ENCODE results near the gene SPON1.
"Not testable (repeated sequence)": the region's sequence is repeated elsewhere in the genome, so short reads cannot be mapped to it uniquely, and the experiment has no call there.

The SPON1 gene

DNA sequence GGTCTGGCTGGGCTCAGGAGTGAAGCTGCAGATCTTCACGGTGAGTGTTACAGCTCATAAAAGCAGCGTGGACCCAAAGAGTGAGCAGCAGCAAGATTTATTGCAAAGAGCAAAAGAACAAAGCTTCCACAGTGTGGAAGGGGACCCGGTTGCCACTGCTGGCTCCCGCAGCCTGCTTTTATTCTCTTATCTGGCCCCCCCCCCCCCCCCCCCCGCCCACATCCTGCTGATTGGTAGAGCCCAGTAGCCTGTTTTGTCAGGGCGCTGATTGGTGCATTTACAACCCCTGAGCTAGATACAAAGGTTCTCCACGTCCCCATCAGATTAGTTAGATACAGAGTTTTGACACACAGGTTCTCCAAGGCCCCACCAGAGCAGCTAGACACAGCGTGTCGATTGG is 128.1 kb downstream of the SPON1 start:
- DNase-seq, result not testable (repeated sequence)

DNA sequence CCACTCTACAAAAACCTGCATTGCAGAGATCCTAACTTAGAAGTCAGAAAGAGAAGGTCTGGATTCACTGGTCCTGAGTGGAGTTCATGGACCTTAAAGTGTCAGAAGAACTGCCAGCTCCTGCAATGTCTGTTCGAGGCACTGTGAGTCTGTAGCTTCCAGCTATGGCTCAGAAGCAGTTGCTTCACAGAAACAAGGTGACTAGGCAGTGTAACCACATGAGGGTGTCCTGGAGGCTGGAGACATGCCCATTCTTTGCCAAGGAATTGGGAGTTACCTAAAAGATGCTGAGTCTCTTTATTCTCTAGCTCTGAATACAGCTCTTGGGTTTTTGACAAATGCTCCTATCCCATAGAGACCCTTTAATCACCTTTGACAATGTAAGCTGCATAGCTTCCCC is 130.5 kb downstream of the SPON1 start:
- DNase-seq, result no peak

DNA sequence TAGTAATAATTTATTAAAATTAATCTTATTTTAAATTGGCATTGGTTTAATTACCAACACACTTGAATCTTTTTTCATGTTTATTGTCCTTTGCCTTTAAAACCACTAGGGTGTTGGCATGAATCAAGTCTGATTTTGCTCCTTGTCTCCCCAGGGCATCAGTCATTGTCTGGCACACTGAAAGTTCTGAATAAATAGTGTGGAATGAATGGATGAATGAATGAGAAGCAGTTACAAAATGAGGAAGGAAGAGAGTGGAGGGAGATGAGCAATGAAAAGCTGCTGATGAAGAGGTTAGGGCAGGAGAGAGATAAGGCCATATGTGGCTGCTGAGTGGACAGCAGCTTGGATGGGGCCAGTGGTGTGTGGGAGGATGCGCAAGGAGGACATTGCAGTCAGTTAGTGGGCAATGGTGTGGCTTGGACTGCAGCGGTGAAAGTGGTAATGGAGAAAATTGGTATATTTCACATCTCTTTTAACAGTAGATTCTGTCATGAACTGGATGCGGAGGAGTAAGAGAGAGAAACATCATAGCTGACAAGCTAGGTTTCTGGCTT is 132.0 kb downstream of the SPON1 start:
- no peak for DNase-seq

DNA sequence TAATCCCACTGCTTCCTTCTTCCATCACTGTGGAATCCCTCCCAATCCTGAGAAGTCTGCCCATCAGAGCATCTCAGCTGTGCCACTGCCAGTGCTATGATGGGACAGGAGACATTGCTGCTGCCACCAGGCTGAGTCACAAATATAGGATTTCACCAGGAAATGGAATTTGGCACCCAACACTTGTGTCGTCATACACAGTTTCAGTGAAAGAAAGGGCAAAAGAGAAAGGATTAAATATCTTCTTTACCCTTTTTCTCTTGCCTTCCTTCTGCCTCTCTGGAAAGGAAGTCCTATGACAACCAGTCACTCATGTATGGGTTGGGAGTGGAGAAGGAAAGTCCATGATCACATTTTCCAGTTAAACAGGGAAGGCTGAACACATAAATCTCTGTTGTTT is 133.4 kb downstream of the SPON1 start:
- no peak for DNase-seq

DNA sequence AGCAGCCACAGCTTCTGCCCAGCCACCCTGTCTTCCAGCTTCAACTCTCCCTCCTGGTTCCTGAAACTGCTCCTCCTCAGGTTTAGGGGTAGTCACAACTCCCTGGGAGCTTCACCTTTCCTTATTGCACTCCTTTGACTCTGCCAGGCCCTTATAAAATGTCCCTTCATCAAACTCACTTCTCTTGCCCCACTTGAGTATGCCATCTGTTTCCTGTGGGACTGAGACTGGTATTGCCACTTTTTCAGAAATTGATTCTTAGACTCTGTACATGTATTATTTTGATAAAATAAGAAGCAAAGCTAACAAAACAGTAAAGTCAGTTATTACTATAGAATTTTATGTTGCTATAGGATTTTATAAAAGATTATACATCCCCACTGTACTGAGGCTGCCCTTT is 134.1 kb downstream of the SPON1 start:
- no peak for DNase-seq

DNA sequence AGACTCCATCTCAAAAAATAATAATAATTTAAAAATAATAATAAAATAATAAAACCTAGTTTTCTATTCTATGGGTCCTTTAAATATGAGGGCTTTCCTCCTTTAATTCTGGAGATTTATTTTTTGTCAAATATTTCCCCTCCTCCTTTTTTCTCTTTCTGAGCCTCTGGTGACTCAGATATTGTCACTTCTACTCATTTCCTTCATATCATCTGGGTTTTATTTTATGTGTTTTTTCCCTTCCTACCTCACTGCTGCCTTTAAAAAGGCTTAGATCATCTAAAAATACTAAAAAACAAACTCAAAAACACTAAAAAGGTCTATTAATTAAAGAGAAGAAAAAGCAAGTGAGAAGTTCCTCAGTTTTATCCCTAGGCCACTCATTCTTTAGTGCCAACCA is 138.9 kb downstream of the SPON1 start:
- no peak for DNase-seq

DNA sequence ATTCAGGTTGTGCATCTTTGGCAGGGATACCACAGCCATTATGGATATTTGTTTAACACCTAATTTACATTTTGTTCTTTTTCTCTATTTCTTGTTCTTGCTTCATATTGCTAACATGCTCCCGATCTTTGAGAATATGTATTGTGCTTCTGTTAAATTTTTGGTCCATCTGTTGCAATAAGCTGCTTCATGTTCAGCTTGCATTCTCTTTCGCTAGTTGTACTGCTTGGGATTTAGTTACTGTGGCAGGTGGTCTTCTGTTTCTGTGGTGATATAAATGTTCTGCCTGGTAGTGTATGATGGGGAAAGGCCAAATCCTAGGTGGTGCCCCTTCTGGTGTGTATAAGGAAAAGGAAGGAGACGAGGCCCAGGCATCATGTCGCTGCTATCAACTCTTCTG is 140.2 kb downstream of the SPON1 start:
- DNase-seq, result no peak

DNA sequence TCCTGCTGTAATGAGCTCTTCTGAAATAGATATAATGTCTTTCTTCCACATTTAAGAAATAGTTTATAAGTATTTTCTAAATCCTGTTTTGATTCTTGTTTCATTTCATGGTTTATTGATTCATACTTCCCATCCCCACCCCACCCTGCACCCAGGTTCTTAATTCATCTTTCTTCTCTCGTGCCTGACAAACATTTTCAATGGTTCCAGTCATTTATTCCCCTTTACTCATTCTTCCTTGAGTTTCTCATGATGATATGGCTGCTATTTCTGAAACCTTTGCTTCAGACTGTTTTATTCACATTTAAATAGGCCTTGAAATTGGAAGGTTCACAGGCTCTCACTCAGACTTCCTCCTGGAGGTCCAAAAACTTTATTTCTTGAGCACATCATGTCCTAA is 142.9 kb downstream of the SPON1 start:
- DNase-seq, result no peak

DNA sequence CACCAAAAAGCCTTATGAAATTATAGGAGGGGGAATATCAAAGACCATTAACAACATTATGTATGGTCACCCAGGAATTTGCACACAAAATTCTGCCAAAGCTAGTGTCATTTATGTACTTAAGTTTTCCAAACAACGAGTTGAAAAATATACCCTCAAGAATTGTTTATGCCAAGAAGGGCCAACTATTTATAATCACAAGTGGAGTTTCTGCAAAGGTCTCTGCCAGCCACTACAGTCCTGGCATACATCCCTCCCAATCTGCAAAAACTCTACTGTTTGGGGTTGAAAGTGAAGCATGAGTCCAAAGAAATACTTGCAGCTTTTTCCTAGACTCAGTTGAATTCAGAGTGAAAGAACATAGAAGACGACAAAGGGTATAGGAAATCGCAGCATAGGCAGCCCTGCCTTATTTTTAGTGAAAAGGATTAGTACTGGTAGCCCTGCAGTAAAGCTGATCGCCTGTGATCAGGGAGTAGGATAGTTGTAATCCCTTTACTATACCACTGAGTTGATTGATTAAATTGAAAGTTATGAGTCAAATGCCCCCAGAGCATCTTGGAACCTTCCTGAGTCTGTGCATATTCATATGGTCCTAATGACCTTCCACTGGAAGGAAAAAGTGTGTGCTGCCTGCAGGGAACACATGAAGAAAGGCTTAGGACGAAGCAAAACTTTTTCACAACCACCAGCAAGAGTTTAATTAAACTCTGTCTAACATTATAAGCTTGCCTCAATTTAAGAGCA is 144.0 kb downstream of the SPON1 start:
- DNase-seq, result no peak

DNA sequence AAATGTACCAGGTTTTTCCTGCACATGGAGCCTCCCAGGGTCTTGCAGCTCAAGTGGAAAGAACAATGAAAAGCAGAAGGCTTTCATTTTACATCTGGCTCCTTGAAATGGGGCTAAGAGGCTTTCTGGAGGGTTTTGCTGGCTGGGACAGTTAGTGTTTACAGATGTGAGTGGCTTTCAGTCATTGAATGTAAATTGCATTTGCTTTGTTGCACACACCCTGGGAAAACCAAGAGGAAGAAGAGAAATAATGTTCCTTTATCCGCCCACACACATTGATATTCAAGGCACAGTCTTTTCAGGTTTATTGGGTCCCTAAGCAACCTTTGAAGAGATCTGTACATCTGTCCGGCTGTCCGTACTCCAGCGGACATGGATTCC is 144.5 kb downstream of the SPON1 start:
- DNase-seq, result no peak

DNA sequence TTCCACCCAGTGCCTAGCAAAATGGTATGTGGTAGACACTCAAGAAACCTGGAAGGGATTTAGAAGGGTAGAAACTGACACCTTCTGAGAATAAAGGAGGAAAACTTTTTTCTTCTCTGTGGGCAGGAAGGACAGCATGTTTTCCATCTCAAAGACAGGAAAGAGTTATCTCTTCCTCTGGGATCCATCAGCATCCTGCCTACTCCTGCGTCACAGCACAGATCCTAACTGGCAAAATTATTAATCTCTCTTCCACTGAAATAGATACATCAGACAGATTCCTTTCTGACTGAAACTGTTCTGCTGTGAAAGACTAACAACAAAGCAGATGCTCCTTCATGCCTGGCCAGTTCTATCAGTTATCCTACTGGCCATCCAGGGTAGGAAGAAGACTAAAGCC is 147.2 kb downstream of the SPON1 start:
- DNase-seq, result no peak

DNA sequence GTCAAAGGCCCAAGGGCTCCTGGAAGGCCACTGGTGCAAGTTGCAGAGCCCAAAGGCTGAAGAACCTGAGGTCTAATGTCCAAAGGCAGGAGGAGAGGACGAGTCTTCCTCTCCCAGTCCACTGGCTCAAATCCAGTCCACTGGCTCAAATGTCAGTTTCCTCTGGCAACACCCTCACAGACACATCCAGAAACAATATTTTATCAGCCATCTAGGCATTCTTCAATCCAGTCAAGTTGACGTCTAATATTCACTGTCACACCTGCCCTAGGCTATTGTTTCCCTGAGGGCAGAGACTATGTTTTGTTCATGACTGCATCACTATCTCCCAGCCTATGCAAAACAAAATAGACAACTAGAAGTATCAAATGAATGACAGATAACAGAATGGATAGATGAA is 148.1 kb downstream of the SPON1 start:
- DNase-seq, result no peak

DNA sequence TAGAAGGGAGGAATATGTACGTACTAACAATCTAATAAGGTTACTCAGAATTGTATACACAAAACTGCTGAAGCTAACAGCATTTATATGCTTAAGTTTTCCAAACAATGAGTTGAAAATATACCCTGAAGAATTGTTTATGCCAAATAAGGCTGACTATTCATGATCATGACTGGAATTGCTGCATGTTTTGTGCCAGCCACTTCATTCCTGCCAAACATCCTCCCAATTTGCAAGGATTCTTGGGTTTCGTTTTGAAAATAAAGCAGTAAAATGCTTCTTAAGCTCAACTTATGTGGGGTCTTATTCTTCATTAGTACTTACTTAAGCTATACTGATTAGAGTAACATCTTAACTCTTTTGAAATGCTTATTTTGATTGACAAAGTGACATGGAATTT is 149.0 kb downstream of the SPON1 start:
- no peak for DNase-seq

DNA sequence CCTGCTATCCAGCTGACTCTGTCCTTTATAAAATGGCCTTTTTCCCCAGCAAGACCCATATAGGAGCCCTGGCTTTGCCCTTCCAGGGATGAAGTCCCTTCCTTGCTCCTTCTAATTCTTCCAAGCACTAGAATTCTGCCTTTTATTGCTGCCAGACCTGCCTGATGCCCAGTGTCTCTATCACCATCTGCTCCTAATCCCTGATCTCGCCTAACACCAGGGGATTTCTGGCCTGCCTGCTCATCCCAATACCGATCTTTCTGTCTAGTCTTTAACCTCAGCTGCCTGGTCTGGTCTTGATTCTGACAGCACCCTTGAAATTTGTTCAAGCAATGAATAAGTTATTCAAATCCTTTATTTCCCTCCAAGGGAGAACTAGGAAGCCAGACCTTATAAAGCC is 150.2 kb downstream of the SPON1 start:
- no peak for DNase-seq

DNA sequence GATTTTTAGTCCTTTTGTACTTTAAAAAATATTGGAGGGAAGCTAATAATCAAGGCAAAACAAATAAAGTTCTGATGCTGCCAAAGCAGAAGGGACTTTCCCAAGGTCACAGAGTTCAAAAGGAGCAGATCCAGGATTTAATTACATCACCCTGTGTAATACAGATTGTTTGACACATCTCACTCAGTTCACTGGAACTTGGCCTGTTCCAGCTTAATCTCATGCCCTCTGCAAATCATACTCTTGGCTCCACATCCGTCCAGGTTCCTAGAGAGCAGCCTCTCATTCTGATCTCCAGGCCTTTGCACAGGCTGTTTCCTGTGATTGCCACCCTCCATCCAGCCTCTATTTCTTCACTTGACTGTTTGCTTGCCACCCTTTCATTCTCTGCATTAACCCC is 151.7 kb downstream of the SPON1 start:
- no peak for DNase-seq

DNA sequence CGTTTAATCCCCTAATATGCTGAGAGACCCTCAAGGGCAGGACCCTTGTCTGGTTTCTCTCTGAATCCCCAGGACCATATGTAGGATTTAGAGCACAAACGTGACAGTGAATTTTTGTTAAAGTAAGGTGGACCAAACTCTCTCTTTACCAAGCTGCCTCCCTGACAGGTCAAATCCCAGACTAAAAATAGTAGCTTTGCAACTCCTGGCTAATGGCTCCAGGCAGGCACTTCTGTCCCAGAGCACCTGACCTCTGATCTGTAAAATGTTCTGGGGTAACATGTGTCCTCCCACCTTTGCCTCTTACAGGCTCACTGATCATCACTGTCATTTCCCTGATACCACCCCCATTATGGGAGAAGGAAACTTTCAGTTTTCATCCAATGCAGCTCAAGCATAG is 152.3 kb downstream of the SPON1 start:
- DNase-seq, result no peak

DNA sequence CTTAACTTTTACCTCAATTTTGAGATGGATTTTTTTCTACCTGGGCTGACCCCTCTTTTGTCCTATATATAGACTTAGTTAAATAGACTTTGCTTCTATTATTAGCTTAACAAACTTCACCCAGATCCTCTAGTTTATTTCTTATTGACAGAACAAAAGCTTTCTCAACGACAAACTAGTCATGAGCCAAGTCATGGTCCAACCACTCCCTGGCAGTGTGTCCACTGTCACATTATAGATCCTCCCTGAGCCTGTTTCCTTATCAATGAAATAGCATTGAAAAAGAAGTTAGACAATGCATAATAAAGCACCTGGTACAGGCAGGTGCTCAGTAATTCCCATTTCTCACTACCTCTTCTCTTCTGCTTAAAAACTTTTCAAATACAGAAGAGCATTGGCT is 155.1 kb downstream of the SPON1 start:
- no peak for DNase-seq

DNA sequence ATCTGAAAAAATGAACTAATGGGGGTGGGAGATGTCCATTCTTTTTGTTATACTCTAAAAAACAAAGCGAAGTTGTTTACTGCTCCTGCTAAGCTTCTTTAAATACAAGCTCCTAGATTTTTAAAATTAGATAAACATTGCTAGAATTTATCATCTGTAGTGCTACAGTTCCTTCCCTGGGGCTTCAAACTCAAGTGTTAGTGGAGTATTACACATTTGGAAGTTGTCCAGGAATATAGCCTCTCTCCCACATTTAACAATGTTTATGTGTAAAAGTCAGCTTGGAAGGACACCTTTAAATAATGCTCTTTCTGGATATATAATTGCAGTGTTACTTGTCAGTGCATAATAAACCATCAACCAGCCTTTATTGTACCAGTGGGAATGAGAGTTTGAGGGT is 155.5 kb downstream of the SPON1 start:
- DNase-seq, result no peak

DNA sequence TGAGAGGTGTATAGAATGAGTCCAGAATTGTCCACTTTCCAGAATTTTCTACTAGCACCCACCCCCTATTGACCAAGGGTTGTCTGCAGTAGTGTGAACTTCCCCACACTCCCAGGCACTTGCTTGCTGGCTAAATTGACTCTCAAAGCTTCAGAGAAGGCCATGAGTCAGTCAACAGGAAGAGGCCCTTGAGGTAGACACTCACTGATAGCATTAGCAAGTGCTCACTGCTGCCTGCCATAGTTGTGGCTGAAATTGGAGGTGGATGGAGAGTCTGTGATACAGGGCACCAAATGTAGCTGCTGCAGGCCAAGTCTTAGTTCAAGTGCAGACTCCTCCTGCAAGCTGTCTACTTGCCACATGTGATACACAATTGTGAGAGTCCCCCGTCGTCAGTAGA is 156.8 kb downstream of the SPON1 start:
- no peak for DNase-seq

DNA sequence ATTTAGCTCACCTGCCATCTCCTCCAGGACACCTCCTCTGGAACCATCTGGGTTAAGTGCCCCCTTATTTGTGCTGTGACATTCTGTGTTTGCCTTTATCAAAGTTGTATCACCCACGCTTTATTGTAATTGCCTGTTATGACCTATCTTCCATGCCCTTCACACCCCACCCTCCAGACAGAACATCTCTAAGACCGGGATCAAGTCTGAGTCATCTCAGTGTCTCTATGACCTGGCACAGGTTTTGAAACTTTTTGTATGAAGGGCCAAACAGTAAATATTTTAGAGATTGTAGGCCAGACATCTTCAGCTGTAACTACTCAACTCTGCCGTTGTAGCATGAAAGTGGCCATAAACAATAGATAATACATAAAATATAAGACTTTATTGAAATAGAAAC is 161.8 kb downstream of the SPON1 start:
- no peak for DNase-seq

DNA sequence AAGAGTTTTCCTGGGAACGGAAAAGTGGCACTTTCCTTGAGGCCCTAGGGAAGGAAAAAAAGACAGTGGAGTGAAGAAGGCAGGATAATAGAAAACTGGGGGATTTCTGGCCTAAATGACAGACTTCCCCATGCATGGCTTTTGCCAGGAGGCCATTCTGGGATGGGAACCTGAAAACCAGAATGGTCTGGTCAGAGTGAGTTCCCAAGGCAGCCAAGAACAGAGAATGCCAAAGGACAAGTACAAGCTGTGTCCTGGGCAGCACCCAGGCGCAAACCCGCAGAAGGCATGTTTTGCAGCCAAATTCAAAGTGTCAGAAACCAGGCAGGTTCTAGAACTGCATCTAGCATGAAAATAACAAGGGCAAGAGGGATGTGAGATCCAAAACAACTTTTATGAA is 162.4 kb downstream of the SPON1 start:
- DNase-seq, result no peak

DNA sequence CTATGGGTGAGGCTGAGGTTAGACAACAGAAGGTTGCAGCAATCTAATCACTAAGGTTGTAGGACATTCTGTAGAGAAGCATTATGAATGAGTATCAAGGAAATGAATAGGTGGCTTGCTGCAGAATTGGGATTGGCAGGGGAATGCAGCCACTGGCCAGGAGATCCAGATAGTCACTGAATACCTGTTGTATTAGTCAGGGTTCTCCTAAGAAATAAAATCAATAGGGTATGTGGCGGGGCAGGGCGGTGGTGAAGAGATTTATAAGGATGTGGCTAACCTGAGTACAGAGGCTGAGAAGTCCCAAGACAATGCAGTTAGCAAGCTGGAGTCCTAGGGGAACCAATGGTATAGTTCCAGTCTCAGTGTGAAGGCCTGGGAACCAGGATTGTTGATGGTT is 163.0 kb downstream of the SPON1 start:
- DNase-seq, result no peak

DNA sequence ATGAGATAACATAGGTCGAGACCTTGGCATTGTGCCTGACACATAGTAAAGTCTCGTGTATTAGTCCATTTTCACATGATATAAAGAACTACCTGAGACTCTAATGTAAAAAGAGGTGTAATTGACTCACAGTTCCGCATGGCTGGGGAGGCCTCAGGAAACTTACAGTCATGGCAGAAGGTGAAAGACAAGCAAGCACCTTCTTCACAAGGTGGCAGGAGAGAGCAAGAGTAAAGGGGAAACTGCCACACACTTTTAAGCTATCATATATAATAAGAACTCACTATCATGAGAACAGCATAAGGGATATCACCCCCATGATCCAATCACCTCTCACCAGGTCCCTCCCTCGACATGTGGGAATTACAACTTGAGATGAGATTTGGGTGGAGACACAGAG is 165.2 kb downstream of the SPON1 start:
- DNase-seq, result no peak

DNA sequence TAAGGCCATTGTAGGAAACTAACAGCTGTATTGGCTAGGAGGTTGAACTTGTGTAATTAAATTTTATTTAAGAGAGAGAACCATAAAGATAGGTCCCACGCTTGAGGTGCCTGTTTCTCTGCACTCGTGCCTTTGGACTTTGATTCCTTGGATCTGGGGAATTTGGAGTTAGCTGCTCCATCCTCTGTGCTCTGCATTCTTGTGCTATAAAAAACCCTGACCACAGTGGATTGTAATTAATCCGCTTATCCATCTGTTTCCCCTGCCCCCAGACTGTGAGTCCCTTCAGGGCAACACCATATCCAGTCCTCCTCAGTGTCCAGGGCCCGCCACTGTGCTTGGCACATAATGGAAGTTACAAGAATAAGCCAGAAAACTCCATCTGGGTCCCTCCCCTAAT is 169.8 kb downstream of the SPON1 start:
- DNase-seq, result no peak

DNA sequence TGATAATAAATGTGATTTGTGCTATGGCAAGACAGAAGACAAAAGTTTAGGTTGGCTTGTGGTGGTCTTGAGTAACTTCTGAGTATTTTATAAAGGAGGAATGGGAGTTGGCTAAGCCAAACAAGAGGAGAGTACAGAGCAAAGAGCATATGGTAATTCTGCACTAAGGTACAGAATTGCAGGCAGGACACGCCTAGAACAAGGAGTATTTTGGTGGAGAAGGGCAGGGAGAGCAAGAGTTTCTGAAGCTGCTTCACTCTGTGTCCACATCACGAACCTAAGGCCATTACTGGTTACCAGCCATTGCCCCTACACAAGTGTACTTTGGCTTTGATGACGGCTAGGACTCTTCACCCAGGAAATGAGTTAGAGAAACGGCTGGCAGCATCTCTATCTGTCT is 170.9 kb downstream of the SPON1 start:
- DNase-seq, result no peak
